ENCODE results near the gene MBNL1.

MBNL1 gene

GRCh38 chr3:152266221-152266995 lies 2.3 kb upstream of the MBNL1 start:
- FAIRE-seq (no peak), DNase-seq (ENCODE audit: insufficient read length, low spot score) (no peak)

GRCh38 chr3:152267831-152268554 lies 736 bp upstream of the MBNL1 start:
- no peak for TF ChIP-seq CTCF (IDR thresholded peaks at IDR 0.05; ENCODE audit: insufficient read depth, missing control alignments)
- DNase-seq (ENCODE audit: insufficient read length, low spot score) (no peak), FAIRE-seq (no peak)

More at GRCh38 chr3:152266221-152266995, 2.3 kb upstream of the MBNL1 start:
- no peak for TF ChIP-seq CTCF (IDR thresholded peaks at IDR 0.05; ENCODE audit: insufficient read depth, missing control alignments)

- FAIRE-seq (no peak), DNase-seq (ENCODE audit: insufficient read length, low spot score) (no peak)
- TF ChIP-seq CTCF (IDR thresholded peaks at IDR 0.05; ENCODE audit: insufficient read depth, missing control alignments): no peak
Measured at GRCh38 chr3:152269056-152269830, 514 bp downstream of the MBNL1 start.

GRCh38 chr3:152269831-152270734 lies 1.4 kb downstream of the MBNL1 start:
- DNase-seq (ENCODE audit: insufficient read length, low spot score) (no peak), FAIRE-seq (no peak)
- TF ChIP-seq CTCF (IDR thresholded peaks at IDR 0.05; ENCODE audit: insufficient read depth, missing control alignments): no peak

GRCh38 chr3:152270937-152271336 lies 2.2 kb downstream of the MBNL1 start:
- DNase-seq (ENCODE audit: insufficient read length, low spot score) (no peak), FAIRE-seq (no peak)
- TF ChIP-seq CTCF (IDR thresholded peaks at IDR 0.05; ENCODE audit: insufficient read depth, missing control alignments): no peak

GRCh38 chr3:152271501-152272236 lies 2.9 kb downstream of the MBNL1 start:
- TF ChIP-seq CTCF (IDR thresholded peaks at IDR 0.05; ENCODE audit: insufficient read depth, missing control alignments): no peak
- FAIRE-seq (no peak), DNase-seq (ENCODE audit: insufficient read length, low spot score) (no peak)
